CD14-positive monocyte (primary cell): Measurements from ENCODE around the gene PLXDC1. TPM values are rescaled to one million over a fixed set of nuclear protein-coding genes. Genes with fewer than 3 reads are reported as not detected.

ENCODE experiments used
- DNase-seq, 3 donors: peaks; one replicate each; pipeline ENCODE4 v3.0.0-alpha.2; 2011 to 2022
- H2AFZ ChIP-seq: 2 replicates; pipeline ENCODE4 v1.6.0; 2012; ENCODE audit warnings: mild to moderate bottlenecking, low read depth, low read length, inconsistent platforms; ENCODE audit not compliant: insufficient read depth, poor library complexity, severe bottlenecking
- H3K27ac ChIP-seq, 2 donors: 1 replicate in 1 of 2; 2 replicates in 1 of 2; pipeline ENCODE4 v1.5.1; 2012 to 2013; ENCODE audit warnings: low read length in 2 of 2, control low read depth in 1 of 2, inconsistent platforms in 1 of 2, low read depth in 1 of 2, mild to moderate bottlenecking in 1 of 2
- H3K27me3 ChIP-seq, 2 donors: one replicate each; pipeline versions ENCODE4 v1.6.0 to v1.6.1; 2011 to 2013; ENCODE audit warnings: low read length in 2 of 2; ENCODE audit not compliant: control insufficient read depth in 2 of 2, insufficient read depth in 2 of 2
- H3K36me3 ChIP-seq, 2 donors: replicated peaks in 1 of 2; 1 replicate in 1 of 2; 2 replicates in 1 of 2; pipeline versions ENCODE4 v1.5.1 to v1.6.1; 2012 to 2013; ENCODE audit warnings: low read length in 2 of 2, control low read depth in 1 of 2, inconsistent platforms in 1 of 2, mild to moderate bottlenecking in 1 of 2; ENCODE audit not compliant: insufficient read depth in 2 of 2, control insufficient read depth in 1 of 2
- H3K4me1 ChIP-seq, 2 donors: 1 replicate in 1 of 2; 2 replicates in 1 of 2; pipeline versions ENCODE4 v1.5.1 to v1.6.1; 2012 to 2013; ENCODE audit warnings: low read length in 2 of 2, control low read depth in 1 of 2, inconsistent platforms in 1 of 2, mild to moderate bottlenecking in 1 of 2, moderate library complexity in 1 of 2; ENCODE audit not compliant: insufficient read depth in 2 of 2, control insufficient read depth in 1 of 2
- H3K4me2 ChIP-seq: replicated peaks from 2 replicates; pipeline ENCODE3; 2012; ENCODE audit warnings: low read length, moderate library complexity, mild to moderate bottlenecking; ENCODE audit not compliant: poor library complexity, severe bottlenecking; ENCODE audit errors: extremely low read depth
- H3K4me3 ChIP-seq, 3 experiments: fragments of 200-600 bp in 1 of 3; sonication (generic) in 1 of 3; replicated peaks in 1 of 3; 1 replicate in 2 of 3; 2 replicates in 1 of 3; pipeline ENCODE4 v1.5.1; 2011 to 2013; ENCODE audit warnings: low read length in 3 of 3, mild to moderate bottlenecking in 3 of 3, control low read depth in 2 of 3, low read depth in 2 of 3, inconsistent platforms in 1 of 3, moderate library complexity in 1 of 3
- H3K79me2 ChIP-seq: 2 replicates; pipeline ENCODE4 v1.6.0; 2012; ENCODE audit warnings: mild to moderate bottlenecking, control low read depth, inconsistent platforms, low read length, moderate library complexity; ENCODE audit not compliant: insufficient read depth
- H3K9ac ChIP-seq: 2 replicates; pipeline ENCODE4 v1.6.0; 2017; ENCODE audit warnings: low read length, mild to moderate bottlenecking; ENCODE audit not compliant: insufficient read depth, poor library complexity, severe bottlenecking
- H3K9me3 ChIP-seq, 2 donors: replicated peaks in 1 of 2; 1 replicate in 1 of 2; 2 replicates in 1 of 2; pipeline versions ENCODE4 v1.5.1 to v1.6.1; 2012 to 2013; ENCODE audit warnings: low read length in 2 of 2, control low read depth in 1 of 2; ENCODE audit not compliant: control insufficient read depth in 1 of 2, insufficient read depth in 1 of 2
- H4K20me1 ChIP-seq: 2 replicates; pipeline ENCODE4 v1.6.0; 2012; ENCODE audit warnings: mild to moderate bottlenecking, low read length, control low read depth, moderate library complexity; ENCODE audit not compliant: insufficient read depth
- H3K27ac Mint-ChIP-seq, 7 donors: one replicate each; pipeline ENCODE4 v1.8.0; 2020; ENCODE audit warnings: mild to moderate bottlenecking in 7 of 7, mixed read lengths in 7 of 7, moderate library complexity in 6 of 7, inconsistent platforms in 2 of 7
- H3K27me3 Mint-ChIP-seq, 3 donors: one replicate each; pipeline ENCODE4 v1.8.0; 2021 to 2022; ENCODE audit warnings: low read depth in 3 of 3, mild to moderate bottlenecking in 3 of 3, mixed read lengths in 3 of 3, moderate library complexity in 3 of 3, inconsistent platforms in 1 of 3
- H3K36me3 Mint-ChIP-seq, 2 donors: one replicate each; pipeline ENCODE4 v1.8.0; 2020; ENCODE audit warnings: mixed read lengths in 2 of 2, inconsistent platforms in 1 of 2, mild to moderate bottlenecking in 1 of 2
- H3K4me1 Mint-ChIP-seq: one replicate; pipeline ENCODE4 v1.8.0; 2020; ENCODE audit warnings: mild to moderate bottlenecking, mixed read lengths
- H3K4me3 Mint-ChIP-seq, 2 donors: one replicate each; pipeline ENCODE4 v1.8.0; 2020; ENCODE audit warnings: mild to moderate bottlenecking in 2 of 2, mixed read lengths in 2 of 2, moderate library complexity in 1 of 2
- H3K9me3 Mint-ChIP-seq, 7 donors: one replicate each; pipeline ENCODE4 v1.8.0; 2020 to 2022; ENCODE audit warnings: mixed read lengths in 7 of 7, mild to moderate bottlenecking in 6 of 7, moderate library complexity in 6 of 7, inconsistent platforms in 2 of 7
- CTCF ChIP-seq: fragments of 200-600 bp; IDR thresholded peaks from one replicate; pipeline ENCODE4 v1.8.0; 2022; ENCODE audit warnings: antibody characterized with exemption, mild to moderate bottlenecking
- WGBS: methylation state at CpG from one replicate; pipeline ENCODE4 v1.1.5; 2013; ENCODE audit warnings: missing lambda C conversion rate; ENCODE audit not compliant: insufficient coverage; 5-methylcytosine and 5-hydroxymethylcytosine counted together
- intact Hi-C, 2 donors: fragments of 100-400 bp; cut with micrococcal nuclease; formaldehyde crosslinking; loops; one replicate each; pipeline versions ENCODE4 v1.15.0 to v1.15.1; 2023
- polyA plus RNA-seq, 3 donors: library from polyadenylated mRNA; depleted of rRNA in 1 of 3; unstranded in 2 of 3; stranded (reverse) in 1 of 3; fragments of 300-500 nt in 2 of 3; fragments of >200 nt in 1 of 3; fragmentation: Illumina TruSeq in 2 of 3; gene quantifications; 1 replicate in 2 of 3; 2 replicates in 1 of 3; pipeline ENCODE4 v1.2.3, GENCODE V29; 2012 to 2021

Gene PLXDC1
- polyA plus RNA-seq, 3 donors = 0.21 TPM; not detected in 2

GRCh38 chr17:39181303-39181702, 29.9 kb upstream of the PLXDC1 start:
- Mint-ChIP-seq H3K9me3 (peaks cover 0 to 10% (median 3%) of the 10 kb centered on the region in 7 donors), H3K27me3 (peaks cover 3 to 6% (median 3%) of the 10 kb centered on the region in 3 donors), H3K36me3 (peaks cover 53 to 72% of the 10 kb centered on the region in 2 donors), H3K27ac (no peak overlapping the region), H3K4me1 (peaks cover 16% of the 10 kb centered on the region), H3K4me3 (no peak overlapping the region)
- no peaks in the 10 kb centered on the region for H4K20me1 ChIP-seq
- intact Hi-C loops = no loop called here
- H3K4me1 ChIP-seq = peaks cover 0 to under 1% of the 10 kb centered on the region in 2 donors
- 100% methylated on average over 2 of the region's 5 CpGs for WGBS
- no peaks in the 10 kb centered on the region for H3K27me3 ChIP-seq
- no peak overlapping the region for H3K4me3 ChIP-seq
- no peak for DNase-seq
- no peak overlapping the region for H3K27ac ChIP-seq
- TF ChIP-seq CTCF = no peak
- no peaks in the 10 kb centered on the region for H3K9me3 ChIP-seq
- no peak overlapping the region for H3K4me2 ChIP-seq
- H2AFZ ChIP-seq = no peak overlapping the region
- H3K36me3 ChIP-seq = peaks cover 46 to 58% of the 10 kb centered on the region in 2 donors
- no peaks in the 10 kb centered on the region for H3K79me2 ChIP-seq
- H3K9ac ChIP-seq = no peak overlapping the region

- intact Hi-C loops = no loop called here
- H3K4me3 ChIP-seq = no peak overlapping the region
- peaks cover 10 to 15% of the 10 kb centered on the region in 2 donors for H3K4me1 ChIP-seq
- H3K9me3 Mint-ChIP-seq = peaks cover 0 to 10% (median 3%) of the 10 kb centered on the region in 7 donors
- H3K9me3 ChIP-seq = no peaks in the 10 kb centered on the region
- H3K27ac Mint-ChIP-seq = no peak overlapping the region
- H3K36me3 Mint-ChIP-seq = peaks cover 41 to 50% of the 10 kb centered on the region in 2 donors
- no peak overlapping the region for H2AFZ ChIP-seq
- H4K20me1 ChIP-seq = no peaks in the 10 kb centered on the region
- no peak overlapping the region for H3K9ac ChIP-seq
- H3K27me3 Mint-ChIP-seq = peaks cover 3 to 8% (median 4%) of the 10 kb centered on the region in 3 donors
- no peak overlapping the region for H3K4me2 ChIP-seq
- TF ChIP-seq CTCF = no peak
- DNase-seq = no peak
- H3K4me3 Mint-ChIP-seq = no peak overlapping the region
- no peak overlapping the region for H3K27ac ChIP-seq
- H3K27me3 ChIP-seq = no peaks in the 10 kb centered on the region
- peaks cover 25 to 32% of the 10 kb centered on the region in 2 donors for H3K36me3 ChIP-seq
- 44% methylated on average over 1 of the region's 4 CpGs for WGBS
- H3K79me2 ChIP-seq = no peaks in the 10 kb centered on the region
- peaks cover 31% of the 10 kb centered on the region for H3K4me1 Mint-ChIP-seq
These were observed 27.1 kb upstream of the PLXDC1 start for GRCh38 chr17:39178536-39178935.
